Tongue (tissue), 2 donors: Measurements from ENCODE around the gene SMARCAD1. TPM values are rescaled to one million over a fixed set of nuclear protein-coding genes. Genes with fewer than 3 reads are reported as not detected.

Source experiments
- DNase-seq: peaks from one replicate; pipeline ENCODE4 v3.0.0-alpha.2; 2015
- total RNA-seq: library from RNA; depleted of rRNA; stranded (reverse); fragments of >200 nt; gene quantifications from one replicate; pipeline ENCODE4 v1.2.3, GENCODE V29; 2014

Gene SMARCAD1, protein sequence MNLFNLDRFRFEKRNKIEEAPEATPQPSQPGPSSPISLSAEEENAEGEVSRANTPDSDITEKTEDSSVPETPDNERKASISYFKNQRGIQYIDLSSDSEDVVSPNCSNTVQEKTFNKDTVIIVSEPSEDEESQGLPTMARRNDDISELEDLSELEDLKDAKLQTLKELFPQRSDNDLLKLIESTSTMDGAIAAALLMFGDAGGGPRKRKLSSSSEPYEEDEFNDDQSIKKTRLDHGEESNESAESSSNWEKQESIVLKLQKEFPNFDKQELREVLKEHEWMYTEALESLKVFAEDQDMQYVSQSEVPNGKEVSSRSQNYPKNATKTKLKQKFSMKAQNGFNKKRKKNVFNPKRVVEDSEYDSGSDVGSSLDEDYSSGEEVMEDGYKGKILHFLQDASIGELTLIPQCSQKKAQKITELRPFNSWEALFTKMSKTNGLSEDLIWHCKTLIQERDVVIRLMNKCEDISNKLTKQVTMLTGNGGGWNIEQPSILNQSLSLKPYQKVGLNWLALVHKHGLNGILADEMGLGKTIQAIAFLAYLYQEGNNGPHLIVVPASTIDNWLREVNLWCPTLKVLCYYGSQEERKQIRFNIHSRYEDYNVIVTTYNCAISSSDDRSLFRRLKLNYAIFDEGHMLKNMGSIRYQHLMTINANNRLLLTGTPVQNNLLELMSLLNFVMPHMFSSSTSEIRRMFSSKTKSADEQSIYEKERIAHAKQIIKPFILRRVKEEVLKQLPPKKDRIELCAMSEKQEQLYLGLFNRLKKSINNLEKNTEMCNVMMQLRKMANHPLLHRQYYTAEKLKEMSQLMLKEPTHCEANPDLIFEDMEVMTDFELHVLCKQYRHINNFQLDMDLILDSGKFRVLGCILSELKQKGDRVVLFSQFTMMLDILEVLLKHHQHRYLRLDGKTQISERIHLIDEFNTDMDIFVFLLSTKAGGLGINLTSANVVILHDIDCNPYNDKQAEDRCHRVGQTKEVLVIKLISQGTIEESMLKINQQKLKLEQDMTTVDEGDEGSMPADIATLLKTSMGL
- 58.3 TPM for total RNA-seq

DNA sequence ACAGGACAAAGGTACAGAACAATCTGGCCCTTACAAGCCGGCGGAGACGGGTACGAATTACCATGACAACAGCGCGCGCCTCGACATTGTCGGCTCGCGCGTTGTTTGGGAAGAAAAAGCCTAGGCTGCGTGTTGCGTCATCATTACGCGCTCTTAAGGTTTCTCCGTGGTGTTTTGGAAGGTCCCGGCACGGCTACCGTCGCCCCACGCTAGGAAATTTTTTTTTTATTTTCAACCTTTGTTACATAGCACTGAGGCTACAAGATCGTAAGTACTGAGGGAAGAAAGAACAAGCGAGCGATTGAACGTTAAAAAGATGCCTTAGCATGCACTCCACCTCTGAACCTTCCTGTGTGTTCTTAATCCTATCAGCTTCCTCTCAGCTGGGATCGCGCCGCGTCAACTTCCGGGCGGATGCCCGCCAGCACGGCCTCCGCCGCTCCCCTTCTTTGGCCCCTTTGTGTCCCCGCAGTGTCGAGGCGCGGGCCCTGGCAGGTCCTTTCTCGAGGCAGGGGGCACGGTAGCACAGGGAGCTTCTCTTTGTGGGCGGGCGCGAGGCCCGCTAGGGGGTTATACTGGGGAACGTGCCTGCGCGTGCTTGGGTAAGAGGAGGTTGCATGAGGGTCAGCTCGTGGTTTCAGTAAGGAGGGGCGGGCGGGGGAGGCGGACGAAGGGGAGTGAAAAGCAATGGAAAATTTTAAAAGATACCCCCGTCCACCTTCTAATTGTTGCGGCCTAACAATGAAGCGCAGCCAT lies at the start of gene SMARCAD1:
Gene SMARCAD1, plus strand, starts transcription at position 397 of the 756 bp plus-strand sequence. CDS start 530 bp downstream, outside the sequence.
- peak; percentile 99 for DNase-seq

DNA sequence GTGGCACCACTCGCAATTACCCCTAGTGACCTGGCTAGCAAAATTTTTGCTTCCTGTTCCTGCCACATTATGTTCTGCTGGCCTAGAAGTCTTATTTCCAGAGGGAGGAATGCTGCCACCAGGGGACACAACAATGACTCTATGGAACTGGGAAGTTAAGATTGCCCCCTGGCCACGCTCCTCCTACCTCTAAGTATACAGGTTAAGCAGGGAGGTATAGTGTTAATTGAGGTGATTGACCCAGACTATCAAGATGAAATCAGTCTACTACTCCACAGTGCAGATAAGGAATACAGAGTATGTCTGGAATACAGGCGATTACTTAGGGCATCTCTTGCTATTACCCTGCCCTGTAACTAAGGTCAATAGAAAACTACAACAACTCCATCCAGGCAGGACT lies 48.8 kb upstream of the SMARCAD1 start:
- DNase-seq: no peak

DNA sequence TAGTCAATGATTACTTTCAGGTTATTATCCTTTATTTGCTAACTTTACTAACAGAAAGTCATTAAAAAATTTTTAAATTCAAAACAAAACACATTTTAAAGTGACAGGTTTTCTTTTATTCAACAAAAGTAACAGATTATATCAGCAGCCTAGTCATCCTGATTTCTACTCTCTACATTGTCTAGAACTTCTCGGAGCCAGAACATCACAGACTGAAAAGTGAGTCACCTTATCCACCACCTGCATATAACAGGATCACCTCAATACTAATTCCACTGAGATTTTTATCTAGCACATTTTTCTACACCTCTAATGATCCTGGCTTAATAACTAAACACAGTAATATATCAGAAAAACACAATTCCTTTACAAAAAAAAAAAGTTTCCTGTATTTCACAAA lies 47.9 kb upstream of the SMARCAD1 start:
- no peak for DNase-seq

DNA sequence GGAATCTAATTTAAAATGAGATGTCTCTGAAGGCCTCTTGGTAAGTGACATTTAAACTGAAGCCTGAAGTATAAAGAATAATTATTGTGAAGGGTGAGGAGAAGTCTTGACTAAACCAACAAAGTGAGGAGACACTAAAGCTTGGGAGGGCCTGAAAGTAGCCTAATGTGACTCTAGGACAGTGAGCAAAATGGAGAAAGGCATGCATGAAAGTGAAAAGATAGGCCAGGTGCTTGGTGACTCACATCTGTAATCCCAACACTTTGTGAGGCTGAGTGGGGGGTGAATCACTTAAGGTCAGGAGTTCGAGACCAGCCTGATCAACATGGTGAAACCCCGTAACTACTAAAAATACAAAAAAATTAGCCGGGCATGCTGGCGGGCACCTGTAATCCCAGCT lies 46.9 kb upstream of the SMARCAD1 start:
- DNase-seq: no peak

DNA sequence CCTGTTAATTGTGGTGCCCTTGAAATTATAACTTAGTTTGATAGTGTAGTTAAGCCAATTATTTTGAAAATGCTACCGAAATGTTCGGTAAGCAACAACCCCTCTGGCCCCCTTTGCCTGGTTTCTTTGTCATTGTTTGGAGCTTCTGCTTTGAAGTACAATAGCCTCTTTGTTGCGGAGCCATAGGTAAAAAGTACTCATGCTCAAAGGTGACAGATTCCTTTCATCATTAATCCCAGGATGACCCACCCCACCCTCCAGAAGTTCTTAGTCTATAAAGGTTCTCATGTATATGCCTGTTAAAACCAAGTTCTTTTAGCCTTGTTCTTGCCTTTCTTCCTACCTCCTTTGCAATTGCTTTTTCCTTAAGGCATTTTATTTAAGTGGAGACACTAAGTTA lies 42.4 kb upstream of the SMARCAD1 start:
- DNase-seq: no peak

DNA sequence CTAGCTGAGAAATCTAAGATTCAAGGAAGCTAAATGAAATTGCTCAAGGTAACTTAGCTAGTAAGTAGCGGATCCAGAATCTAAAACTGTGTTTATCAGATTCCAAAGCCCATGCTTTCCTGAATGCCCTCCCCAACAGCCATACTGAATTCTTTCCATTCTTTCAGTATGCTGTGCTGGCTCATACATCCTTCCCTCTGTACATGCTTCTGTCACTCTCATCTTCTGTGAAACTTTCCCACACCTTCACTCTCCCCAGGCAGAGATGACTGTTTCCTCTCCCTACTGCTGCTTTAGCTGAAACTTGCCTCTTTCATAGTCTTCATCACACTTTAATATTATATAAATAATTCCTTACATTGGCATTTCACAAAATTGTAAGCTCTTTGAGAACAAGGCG lies 39.3 kb upstream of the SMARCAD1 start:
- no peak for DNase-seq

DNA sequence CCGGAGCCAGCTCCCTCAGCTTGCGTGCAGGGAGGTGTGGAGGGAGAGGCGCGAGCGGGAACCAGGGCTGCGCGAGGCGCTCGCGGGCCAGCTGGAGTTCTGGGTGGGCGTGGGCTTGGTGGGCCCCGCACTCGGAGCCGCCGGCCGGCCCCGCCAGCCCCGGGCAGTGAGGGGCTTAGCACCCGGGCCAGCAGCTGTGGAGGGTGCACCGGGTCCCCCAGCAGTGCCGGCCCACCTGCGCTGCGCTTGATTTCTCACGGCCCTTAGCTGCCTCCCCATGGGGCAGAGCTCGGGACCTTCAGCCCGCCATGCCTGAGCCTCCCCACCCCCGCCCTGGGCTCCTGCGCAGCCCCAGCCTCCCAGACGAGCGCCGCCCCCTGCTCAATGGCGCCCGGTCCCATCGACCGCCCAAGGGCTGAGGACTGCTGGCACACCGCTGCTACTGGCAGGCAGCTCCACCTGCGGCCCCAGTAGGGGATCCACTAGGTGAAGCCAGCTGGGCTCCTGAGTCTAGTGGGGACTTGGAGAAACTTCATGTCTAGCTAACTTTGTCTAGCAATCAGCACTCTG lies 37.8 kb upstream of the SMARCAD1 start:
- no peak for DNase-seq

DNA sequence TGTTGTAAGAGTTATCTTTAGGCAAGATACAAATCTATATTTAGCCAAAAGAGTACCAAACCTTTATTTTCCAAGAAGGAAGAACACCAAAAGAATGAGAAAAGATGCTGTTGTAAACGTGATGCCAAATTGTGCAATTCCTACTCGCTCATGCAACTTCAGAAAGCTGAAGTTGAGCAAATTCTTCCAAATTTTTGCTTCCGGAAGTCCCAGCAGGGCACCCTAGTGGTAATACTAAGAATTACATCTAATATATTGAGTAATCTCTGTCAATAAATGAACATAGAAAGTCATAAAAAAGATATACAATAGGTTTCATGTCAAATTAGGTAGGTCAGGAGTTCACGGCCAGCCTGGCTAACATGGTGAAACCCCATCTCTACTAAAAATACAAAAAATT lies 36.0 kb upstream of the SMARCAD1 start:
- DNase-seq: no peak

DNA sequence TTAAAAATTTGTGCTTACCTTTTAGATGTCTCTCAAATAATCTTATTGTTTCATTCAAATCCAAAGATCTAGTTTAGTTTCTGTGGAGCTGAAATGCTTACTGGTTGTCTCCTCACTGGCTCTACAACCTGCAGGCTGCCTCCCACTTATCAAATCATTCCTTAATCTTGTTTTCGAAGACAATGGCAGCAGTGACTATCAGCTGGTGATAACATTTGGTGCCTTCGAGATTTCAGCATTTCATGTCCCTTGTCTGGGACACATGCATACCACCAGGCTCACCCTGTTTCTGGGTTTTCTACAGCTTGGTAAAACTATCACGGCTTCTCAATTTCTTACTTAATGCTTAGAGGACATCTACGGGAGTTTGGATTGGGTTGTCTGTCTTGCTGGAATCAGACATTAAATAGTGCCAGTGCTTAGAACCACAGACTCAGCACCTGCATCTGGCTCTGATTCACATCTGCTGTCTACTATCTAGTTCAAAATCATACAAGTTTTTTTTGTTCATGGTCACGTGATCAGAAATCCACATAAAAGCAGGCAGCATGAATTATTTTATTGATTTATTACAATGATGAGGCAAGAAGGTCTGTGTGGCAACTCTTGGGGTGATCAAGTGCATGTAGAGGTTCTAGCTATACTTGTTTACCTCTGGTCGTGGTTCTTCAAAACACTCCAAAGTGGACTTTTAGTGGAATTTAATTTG lies 32.0 kb upstream of the SMARCAD1 start:
- DNase-seq: no peak

DNA sequence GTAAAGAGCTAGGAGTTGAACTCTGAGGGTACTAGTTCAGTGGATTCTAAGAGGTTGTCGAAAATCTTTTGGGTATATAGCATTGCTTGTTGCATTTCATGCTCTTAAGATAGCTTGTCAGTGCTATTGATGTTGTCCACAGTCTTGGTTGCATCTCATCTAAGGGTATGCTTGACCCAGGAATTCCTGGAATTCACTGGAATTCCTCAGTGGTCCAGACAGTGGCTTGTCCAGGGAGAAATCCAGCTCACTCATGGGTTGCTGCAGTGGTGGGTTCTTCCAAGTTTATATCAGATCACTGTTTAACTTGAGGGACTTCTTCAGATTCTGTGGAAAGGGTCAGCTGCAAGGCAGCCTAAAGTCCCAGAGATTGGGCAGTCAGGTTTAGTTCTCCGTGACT lies 29.8 kb upstream of the SMARCAD1 start:
- DNase-seq: no peak

DNA sequence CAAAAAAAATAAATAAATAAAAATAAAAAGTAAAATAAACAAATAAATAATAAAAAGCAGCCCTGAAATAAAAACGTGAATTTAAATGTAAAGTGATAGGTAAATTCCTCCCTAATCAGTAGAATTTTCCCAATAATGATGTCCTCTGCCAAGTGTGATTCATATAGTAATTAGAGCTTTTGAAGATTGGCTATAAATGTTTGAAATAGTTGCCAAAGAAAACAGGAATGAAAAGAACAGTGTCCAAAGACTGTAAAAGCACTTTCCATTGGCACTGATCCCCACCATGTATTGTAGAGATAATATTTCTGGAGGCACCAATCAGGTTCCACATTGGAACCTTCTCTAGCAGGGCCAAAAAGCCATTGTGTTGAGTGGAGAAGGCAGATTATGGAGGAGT lies 25.9 kb upstream of the SMARCAD1 start:
- no peak for DNase-seq

DNA sequence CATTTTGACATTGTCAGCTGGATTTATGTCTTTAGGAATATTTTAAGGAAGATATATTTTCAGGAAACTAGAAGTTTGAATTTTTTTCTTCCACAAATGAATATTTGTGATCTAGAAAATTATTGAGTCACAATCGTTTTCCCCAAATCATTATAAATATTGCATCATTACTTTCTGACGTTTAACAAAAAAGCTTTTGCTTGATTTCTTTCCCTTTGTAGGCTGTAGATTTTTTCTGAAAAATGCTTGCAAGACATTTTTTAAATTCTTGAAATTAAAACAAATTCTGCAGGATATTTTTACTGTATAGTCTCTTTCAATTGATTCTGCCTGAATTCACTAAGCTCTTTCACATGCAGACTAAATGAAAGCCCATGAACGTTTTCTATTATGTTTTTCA lies 4.9 kb upstream of the SMARCAD1 start:
- no peak for DNase-seq

DNA sequence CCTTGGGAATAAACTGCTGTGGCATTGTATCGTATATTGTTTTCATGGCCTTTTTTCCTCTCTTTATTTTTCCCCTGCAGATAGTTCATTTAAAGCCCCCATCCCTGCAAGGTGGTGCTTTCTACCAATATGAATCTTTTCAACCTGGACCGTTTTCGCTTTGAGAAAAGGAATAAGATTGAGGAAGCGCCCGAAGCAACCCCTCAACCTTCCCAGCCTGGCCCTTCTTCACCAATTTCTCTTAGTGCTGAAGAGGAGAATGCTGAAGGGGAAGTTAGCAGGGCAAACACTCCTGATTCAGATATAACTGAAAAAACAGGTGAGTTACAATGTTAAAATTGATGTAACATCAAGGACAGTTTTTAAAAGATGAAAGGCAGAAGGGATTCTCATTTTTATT lies 601 bp downstream of the SMARCAD1 start:
- DNase-seq: no peak

DNA sequence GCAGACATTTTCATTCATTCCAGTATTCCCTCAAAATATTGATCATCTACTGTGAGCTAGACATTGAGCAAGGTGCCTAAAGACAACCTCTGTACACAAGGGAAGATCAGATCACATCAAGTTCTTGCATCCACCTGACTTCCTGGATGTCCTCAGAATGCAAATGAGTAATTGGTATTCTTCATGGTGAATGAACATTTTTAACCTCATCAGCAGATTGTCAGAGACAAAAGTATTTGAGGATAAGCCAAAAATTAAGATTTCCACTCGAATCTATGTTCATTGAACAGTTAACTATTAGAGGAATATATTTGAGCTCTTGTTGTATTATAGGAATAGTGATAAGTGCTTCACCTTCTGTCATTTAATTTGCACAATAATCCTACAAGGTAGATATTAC lies 1.3 kb downstream of the SMARCAD1 start:
- no peak for DNase-seq

DNA sequence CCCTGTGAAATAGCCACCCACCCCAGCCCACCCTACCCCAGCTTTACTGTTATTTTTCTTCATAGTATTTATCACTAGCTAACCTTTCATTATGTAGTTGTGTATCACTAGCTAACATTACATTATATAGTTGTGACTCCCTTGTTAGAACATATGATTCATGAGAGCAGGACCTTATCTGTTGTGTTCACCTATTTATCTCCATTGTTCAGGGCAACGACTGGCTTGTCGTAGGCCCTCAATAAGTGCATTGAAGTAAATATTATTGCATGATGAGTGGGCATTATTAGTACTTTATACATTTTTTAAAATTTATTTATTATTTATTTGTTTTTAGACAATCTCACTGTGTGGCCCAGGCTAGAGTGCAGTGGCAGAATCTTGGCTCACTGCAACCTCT lies 4.2 kb downstream of the SMARCAD1 start:
- DNase-seq: no peak

DNA sequence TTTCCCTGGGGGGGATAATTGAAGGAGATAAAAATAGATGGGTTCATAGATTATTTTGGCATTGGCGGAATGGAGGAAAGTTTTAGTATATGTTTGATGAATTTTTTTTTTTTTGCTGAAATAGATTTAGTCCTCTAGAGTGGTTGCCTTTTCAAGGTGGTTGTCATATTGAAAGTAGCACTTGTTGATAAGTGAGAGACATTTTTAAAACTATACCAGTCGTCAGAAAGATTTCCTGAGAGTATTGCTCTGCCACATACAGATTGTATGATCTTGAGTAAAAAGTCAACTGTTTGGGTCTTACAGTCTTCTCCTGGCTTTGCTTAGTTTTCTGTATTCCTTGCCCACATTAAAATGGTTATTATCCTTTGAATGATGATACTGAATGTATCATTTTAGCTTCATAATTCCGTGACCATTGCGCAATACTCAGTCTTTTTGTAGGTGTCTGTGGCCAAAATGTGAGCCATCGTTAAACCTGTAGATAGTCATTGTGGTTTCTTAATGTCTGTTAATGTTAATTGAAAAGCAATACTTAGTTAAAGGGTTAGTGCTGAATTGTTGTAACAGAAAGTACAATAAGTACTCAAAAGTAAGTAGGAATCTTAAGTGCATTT lies 7.1 kb downstream of the SMARCAD1 start:
- DNase-seq: no peak

DNA sequence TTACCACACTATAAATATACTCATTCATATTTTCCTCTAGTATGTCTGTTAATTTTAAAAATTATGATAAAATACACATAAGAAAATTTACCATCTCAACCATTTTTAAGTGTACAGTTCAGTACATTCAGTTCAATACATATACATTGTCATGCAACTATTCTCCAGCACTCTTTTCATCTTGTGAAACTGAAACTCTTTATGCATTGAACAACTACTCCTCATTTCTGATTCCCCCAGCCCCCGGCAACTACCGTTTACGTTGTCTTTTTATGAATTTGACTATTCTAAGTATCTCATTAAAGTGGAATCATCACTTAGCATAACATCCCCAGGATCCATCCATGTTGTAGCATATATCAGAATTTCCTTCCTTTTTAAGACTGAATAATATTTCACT lies 8.7 kb downstream of the SMARCAD1 start:
- DNase-seq: no peak

DNA sequence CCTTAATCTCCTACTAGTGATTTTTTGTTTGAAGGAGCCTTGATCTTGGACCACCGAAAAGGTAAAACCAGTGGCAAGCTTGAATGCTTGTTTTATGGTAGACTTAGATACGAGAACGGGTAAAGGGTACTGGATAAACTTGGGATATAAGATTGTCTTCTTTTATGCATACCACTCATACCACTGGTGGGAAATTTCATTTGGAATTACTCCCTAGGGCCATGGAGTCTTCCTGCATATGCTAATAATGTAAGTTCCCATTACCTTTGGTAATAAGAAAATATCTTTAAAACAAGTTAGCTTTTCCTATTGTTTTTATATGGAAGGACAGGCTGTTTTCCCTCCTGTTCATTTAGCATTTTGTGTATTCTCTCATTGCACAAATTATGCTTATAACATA lies 11.7 kb downstream of the SMARCAD1 start:
- DNase-seq: no peak

DNA sequence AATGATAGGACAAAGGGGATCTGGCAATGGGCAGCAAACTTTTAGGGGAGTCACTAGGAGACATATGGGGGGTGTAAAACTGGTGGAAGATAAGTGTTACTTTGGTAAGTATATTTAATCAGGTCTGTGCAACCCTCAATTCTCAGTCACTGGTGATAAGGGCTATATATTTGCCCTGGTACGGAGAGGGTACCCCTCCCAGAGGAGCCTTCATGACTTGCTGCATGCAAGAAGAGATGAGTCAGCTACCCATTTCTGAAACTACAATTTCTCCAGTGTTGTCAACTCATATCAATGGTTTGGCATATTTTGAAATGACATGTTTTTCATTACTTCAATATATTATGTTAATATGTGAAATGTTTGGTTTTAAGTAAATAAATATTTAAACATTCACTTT lies 14.3 kb downstream of the SMARCAD1 start:
- DNase-seq: no peak

DNA sequence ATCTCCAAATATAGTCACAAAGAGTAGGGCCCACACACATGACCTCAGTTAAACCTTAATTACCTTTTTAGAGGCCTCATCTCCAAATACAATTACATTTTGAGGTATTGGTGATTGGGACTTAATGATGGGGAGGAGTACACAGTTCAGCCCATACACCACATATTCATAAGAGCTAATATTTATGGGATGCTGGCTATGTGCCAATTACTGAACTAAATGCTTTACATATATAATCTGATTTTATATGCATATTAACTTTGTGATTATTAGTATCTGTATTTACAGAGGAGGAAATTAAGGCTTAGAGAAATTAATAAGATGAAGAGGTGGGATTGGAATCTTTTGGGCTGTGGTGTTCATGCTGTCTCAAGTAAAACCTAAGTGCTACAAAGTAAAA lies 17.8 kb downstream of the SMARCAD1 start:
- no peak for DNase-seq

DNA sequence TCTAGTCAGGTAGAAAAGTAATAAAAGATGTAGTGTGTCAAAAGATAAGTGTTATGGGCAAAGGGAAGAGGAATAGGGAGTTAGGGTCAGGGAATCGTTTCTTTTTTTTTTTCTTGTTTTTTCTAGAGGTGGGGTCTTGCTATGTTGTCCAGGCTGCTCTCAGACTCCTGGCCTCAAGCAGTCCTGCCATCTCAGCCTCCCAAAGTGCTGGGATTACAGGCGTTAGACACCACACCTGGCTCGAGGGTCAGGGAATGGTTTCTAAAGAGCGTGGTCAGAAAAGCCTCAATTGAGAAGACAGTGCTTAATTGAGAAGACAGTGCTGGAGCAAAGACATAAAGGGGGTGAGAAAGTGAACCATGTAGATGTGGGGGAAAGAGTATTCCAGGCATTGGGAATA lies 19.1 kb downstream of the SMARCAD1 start:
- DNase-seq: no peak
